ENCODE measurements around the gene LAMA5. TPM values are rescaled to one million over a fixed set of nuclear protein-coding genes. Genes with fewer than 3 reads are reported as not detected.

The LAMA5 gene
- total RNA-seq, 1 experiment from 2014 or later = 22.2 TPM

DNA sequence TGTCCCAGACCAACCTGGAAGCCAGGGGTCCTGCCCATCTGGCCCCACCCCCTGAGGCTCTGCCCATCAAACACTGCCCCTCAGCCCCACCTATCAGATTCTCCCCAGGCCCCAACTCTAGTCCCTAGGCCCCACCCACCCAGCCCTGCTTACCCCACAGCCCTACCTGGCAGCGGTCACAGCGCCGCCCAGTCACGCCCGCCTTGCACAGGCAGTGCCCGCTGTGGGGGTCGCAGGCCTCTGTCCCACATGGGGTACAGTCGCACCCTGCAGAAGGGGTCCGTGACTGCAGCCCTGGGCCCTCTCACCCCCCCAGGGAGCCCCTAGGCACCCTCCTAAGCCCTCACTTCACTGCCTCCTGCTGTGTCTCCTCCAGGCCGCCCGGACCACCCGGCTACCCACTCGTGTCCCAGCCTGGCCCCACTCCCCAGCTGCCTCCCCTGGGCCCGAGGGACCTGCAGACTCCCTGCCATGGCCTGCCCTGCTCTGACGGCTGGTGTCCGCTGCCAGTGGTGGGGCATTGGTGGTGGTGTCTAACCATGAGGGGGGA is 44.5 kb downstream of the LAMA5 start:
- no peak for DNase-seq
- Histone ChIP-seq H3K9me3 (no peaks in the 10 kb centered on the region), H3K36me3 (peaks cover 42% of the 10 kb centered on the region), H3K4me3 (no peak overlapping the region), H3K27me3 (no peaks in the 10 kb centered on the region)

- Histone ChIP-seq H3K27me3 (no peaks in the 10 kb centered on the region), H3K9me3 (no peaks in the 10 kb centered on the region), H3K36me3 (peaks cover 42% of the 10 kb centered on the region), H3K4me3 (no peak overlapping the region)
- no peak for DNase-seq
These were observed 45.1 kb downstream of the LAMA5 start for GRCh38 chr20:62321975-62322374.

DNA sequence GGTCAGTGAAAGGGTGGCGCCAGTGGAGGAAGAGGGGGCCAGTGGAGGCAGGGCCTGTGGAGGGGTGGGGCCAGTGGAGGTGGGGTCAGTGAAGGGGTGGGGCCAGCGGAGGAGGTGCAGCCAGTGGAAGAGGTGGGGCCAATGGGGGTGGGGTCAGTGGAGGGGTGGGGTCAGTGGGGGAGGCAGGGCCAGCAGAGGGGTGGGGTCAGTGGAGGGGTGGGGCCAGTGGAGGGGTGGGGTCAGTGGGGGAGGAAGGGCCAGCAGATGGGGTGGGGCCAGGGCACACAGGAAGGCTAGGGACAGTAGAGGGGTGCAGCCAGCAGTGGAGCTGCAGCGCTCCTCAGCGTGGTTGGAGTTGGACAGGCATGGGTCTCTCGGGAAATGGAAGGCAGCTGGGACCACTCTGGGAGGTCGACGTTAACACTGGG is 45.6 kb downstream of the LAMA5 start:
- Histone ChIP-seq H3K9me3 (no peaks in the 10 kb centered on the region), H3K36me3 (peaks cover 43% of the 10 kb centered on the region), H3K4me3 (no peak overlapping the region), H3K27me3 (no peaks in the 10 kb centered on the region)
- peak; percentile 40 for DNase-seq

GRCh38 chr20:62320581-62321354 is 46.3 kb downstream of the LAMA5 start:
- Histone ChIP-seq H3K4me3 (no peak overlapping the region), H3K36me3 (peaks cover 47% of the 10 kb centered on the region), H3K9me3 (no peaks in the 10 kb centered on the region), H3K27me3 (no peaks in the 10 kb centered on the region)
- DNase-seq = peak; percentile 47

GRCh38 chr20:62319346-62319909 is 47.7 kb downstream of the LAMA5 start:
- no peaks in the 10 kb centered on the region for H3K27me3 ChIP-seq
- H3K4me3 ChIP-seq = no peak overlapping the region
- H3K9me3 ChIP-seq = no peaks in the 10 kb centered on the region
- DNase-seq = no peak
- peaks cover 50% of the 10 kb centered on the region for H3K36me3 ChIP-seq

DNA sequence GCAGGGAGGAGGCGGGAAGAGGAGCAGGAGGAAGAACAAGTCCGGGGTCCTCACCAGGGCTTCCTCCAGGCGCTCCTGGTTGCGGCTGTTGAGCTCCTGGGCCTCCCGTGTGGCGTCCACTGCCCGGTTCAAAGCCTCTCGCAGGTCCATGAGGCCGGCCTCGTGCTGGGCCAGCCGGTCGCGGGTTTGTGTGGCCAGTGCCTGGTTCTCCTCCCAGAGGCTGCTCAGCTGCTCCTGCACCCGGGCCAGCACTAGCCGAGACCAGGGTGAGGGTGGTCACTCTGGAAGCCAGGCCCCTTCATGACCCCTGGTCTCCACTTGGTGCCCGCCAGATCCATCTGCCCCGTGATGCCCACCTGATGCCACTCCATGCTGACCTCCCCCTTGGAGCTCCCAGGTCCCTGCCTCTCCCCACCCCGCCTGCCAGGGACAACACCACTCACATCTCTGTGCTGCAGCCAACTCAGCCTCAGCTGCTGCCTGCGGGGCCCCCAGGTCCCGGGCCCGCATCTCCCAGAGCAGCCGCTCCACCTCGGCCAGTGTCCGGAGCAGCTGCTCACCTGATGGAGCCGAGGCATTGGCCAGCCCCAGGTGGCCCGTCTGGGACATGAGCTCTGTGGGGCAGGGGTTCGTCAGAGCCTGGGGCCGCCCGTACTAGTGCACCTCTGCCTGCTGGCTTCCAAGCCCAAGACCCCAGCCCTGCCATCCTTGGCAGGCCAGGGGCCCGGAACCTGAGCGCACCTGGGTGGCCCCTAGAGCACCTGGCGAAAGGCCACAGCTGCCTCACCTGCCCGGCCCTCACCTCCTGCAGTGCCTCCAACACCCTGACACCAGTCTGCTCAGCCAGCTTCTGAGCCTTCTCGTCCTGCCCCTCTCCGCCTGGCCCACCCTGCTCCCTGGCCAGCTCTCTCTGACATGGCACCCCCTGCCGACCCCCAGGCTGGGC is 48.4 kb downstream of the LAMA5 start:
- peak; percentile 41 for DNase-seq
- H3K27me3 ChIP-seq = no peaks in the 10 kb centered on the region
- H3K4me3 ChIP-seq = no peak overlapping the region
- peaks cover 45% of the 10 kb centered on the region for H3K36me3 ChIP-seq
- no peaks in the 10 kb centered on the region for H3K9me3 ChIP-seq

GRCh38 chr20:62317167-62317655 is 49.9 kb downstream of the LAMA5 start:
- no peak overlapping the region for H3K4me3 ChIP-seq
- H3K36me3 ChIP-seq = peaks cover 50% of the 10 kb centered on the region
- H3K9me3 ChIP-seq = no peaks in the 10 kb centered on the region
- no peaks in the 10 kb centered on the region for H3K27me3 ChIP-seq
- DNase-seq = no peak

DNA sequence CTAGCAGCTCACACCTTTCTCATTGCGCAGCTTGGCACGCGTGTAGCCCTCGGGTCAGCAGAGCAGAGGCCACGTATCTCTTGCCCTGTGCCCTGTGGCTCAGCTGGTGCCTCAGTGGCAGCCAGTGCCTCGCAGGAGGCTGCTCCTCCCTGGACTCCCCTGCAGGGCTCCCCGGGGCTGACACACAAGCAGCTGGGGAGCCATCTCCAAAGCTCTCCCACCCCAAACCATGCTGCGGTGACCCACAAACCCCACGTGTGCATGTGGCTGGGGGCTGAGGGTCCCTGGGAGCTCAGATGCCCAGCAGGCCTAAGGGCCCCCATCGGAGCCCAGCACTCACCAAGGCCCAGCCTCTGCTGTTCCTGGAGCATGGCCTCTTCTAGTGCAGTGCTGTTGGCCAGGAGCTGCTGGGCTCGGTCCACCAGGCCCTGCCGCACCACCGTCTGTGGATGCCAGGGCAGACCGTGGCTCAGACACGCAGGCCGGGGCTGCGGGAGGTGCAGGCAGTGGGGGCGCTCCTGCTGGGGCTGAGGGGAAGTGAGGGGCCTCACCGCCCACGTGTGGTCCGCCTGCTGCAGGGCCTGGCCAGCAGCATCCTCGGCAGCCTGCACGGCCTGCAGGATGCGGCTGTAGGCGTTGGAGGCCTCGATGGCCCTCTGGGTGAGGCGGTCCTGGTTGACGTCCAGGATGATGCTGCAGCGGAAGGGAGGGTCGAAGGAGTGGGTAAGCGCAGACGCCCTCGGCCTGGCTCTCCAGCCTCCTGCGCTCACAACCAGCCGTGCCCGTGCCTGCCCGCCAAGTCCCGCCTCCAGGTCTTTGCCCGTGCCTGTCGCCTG is 50.6 kb downstream of the LAMA5 start:
- Histone ChIP-seq H3K9me3 (no peaks in the 10 kb centered on the region), H3K4me3 (no peak overlapping the region), H3K27me3 (no peaks in the 10 kb centered on the region), H3K36me3 (peaks cover 45% of the 10 kb centered on the region)
- DNase-seq = no peak

- H3K27me3 ChIP-seq = no peaks in the 10 kb centered on the region
- H3K4me3 ChIP-seq = no peak overlapping the region
- DNase-seq = no peak
- H3K36me3 ChIP-seq = peaks cover 44% of the 10 kb centered on the region
- H3K9me3 ChIP-seq = no peaks in the 10 kb centered on the region
These were observed 51.3 kb downstream of the LAMA5 start for GRCh38 chr20:62315773-62316172.

DNA sequence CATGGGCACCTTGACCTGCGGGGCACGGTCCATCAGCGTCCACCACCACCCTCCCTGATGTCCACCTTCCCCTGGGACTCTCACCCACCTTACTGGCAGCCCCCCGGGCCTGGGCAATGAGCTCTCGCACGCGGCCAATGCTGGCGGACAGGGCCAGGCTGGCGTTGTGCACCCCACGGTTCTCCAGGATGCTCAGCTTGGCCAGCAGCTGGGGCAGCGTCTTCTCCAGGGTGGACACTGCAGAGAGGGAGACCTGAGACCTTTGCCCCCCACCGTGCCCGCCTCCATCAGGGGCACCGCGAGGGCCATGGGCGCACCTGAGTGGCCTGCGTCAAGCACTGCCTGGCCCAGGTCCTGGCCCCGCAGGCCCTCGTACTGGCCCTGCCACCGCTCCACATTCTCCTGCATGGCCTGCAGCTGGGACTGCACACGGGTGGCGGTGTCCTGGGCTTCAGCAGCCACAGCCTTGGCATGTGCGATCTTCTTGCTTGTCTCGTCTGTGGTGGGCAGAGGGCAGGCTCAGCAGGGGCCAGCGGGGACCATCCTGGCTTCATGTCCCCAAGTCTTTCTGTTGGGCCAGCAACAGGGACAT is 52.3 kb downstream of the LAMA5 start:
- no peak overlapping the region for H3K4me3 ChIP-seq
- H3K36me3 ChIP-seq = peaks cover 44% of the 10 kb centered on the region
- no peak for DNase-seq

GRCh38 chr20:62314339-62314638 is 52.8 kb downstream of the LAMA5 start:
- DNase-seq = no peak
- peaks cover 44% of the 10 kb centered on the region for H3K36me3 ChIP-seq
- no peaks in the 10 kb centered on the region for H3K27me3 ChIP-seq
- no peak overlapping the region for H3K4me3 ChIP-seq
- H3K9me3 ChIP-seq = no peaks in the 10 kb centered on the region

More for the DNA sequence above, 52.3 kb downstream of the LAMA5 start:
- Histone ChIP-seq H3K27me3 (no peaks in the 10 kb centered on the region), H3K9me3 (no peaks in the 10 kb centered on the region)

- H3K36me3 ChIP-seq = peaks cover 47% of the 10 kb centered on the region
- no peak for DNase-seq
- no peaks in the 10 kb centered on the region for H3K27me3 ChIP-seq
- no peaks in the 10 kb centered on the region for H3K9me3 ChIP-seq
- H3K4me3 ChIP-seq = no peak overlapping the region
These were observed 53.4 kb downstream of the LAMA5 start for GRCh38 chr20:62313460-62314338.

GRCh38 chr20:62313021-62313420 is 54.1 kb downstream of the LAMA5 start:
- Histone ChIP-seq H3K36me3 (peaks cover 54% of the 10 kb centered on the region), H3K4me3 (no peak overlapping the region), H3K9me3 (no peaks in the 10 kb centered on the region), H3K27me3 (no peaks in the 10 kb centered on the region)
- DNase-seq = no peak

DNA sequence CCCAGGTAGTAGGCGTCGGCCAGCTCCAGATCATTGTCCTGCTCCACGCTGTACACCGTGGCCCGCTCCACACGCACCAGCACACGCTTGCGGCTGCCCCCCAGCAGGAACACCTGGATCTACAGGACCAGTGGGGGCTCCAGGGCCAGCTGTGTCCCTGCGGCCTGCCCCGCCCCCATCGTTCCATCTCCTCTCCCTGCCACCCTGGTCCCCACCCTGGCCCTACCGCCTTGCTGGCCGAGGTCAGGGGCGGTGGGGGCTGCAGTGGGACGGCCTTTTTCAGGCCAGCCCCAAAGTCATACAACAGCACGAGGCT is 54.5 kb downstream of the LAMA5 start:
- no peak for DNase-seq
- H3K4me3 ChIP-seq = no peak overlapping the region
- H3K9me3 ChIP-seq = no peaks in the 10 kb centered on the region
- peaks cover 58% of the 10 kb centered on the region for H3K36me3 ChIP-seq
- no peaks in the 10 kb centered on the region for H3K27me3 ChIP-seq
